Measurements from ENCODE around the gene KLHL3.
"Not testable (repeated sequence)": the region's sequence is repeated elsewhere in the genome, so short reads cannot be mapped to it uniquely, and the experiment has no call there.

KLHL3 gene

DNA sequence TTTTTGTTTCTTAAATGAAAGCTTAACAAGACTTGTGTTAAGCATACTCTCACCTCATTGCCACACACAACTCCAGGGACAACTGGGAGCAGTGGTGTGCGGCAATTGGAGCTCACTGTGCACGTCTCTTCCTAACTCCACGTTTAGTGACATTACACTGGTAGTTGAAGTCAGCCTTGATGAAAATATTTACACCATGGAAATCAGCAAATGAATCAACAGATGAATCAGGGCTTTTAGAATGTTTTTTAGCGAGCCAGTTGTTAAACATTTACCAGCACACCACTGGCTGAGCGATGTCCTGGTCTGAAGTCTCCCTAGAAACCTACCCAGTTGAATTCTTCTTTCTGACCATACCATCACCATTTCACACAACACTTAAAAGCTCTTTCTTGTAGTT, 67.3 kb downstream of the KLHL3 start:
- no peak for DNase-seq (ENCODE audit: low read depth, low spot score)

DNA sequence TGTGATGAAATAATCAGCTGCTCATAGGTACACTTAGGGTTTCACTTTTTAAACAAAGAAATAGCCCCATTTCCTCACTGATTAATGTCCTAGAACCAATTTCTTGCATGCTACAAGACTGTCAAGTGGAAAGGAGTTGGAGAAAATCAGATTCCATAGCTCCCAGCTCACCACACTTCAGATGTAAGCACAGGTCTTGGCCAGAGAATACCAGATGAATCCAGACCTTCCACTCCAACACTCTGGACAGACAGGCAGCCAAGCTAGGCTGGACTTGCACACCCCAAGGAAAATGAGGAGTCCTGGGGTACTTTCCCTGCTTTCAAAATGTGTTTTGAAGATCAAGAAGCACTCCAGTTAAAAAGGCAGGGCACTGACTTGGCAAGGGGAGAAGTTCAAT, 68.5 kb downstream of the KLHL3 start:
- no peak for DNase-seq (ENCODE audit: low read depth, low spot score)

- no peak for DNase-seq (ENCODE audit: low read depth, low spot score)
These were observed 69.0 kb downstream of the KLHL3 start for GRCh38 chr5:137666901-137667300.

DNA sequence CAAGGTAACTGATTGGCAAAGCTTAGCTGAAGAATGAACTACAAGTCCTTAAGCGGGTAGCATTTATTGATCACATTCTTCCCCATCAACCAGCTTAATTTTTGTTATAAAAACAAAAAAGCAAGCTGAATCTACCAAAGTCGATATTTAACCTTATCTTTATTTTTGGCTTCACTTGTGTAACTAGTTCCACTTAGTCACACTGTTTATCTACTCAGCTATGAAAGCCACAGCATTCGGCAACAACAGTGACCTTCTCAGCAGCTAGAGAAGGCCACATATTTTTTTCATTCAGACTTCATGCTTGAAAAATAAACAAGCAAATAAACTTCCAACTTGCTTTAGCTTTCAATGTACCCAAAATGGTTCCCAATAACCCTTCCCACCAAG, 69.4 kb downstream of the KLHL3 start:
- no peak for DNase-seq (ENCODE audit: low read depth, low spot score)

DNA sequence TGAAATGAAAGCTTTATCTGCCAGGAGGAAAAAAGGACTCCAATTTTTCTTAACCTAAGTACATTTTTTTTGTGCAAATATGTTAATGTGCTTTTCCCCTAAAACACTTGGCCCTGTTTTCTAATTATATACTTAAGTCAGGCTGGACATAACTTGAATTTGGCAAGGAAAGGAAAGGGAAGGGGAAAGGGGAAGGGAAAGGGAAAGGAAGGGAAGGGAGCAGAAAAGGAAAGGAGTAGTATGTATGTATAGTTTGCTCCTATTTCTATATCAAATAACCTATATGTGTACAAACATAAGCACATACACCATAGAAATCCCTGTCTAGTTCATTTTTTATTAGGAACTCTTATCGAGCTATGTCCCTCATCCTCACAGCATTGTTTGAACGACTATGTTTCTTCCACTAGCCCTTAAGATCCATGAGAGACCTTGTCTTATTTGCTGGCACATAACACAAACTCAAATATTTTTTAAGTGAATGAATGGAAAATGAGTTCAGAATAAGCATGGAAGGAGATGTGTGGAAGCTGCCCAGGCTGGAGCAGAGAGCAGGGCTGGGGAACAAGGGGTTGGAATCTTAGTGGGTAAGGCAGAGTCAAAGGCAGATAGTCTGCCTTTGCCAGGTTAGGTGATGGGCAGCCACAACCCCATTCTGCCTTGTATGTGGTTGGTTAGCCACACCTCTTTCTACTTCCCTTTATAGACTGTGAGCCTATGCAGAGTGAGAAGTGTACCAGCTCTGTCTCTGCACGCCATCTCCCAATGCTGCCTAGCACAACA, 70.0 kb downstream of the KLHL3 start:
- DNase-seq (ENCODE audit: low read depth, low spot score): no peak

- peak; percentile 79 for DNase-seq (ENCODE audit: low read depth, low spot score)
These were observed 75.5 kb downstream of the KLHL3 start for GRCh38 chr5:137660349-137660817.

DNA sequence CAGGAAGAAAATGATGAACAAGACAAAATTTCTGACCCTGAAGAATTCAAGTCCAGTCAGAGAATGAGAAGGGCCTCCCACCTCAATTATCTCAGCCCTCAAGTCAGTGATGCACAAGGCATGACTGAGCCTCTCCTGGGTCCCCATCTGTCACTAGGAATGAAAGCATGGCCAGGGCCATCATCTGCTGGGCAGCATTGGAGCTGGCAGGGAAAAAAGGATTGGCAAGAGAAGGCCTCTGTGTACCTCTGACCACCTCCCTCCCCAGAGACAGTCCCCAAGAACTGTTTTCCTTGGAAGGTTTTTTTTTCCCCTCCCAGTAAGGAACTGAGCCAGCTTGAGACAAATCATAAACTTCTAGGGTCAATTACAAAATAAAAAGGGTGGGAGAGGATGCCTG, 76.7 kb downstream of the KLHL3 start:
- DNase-seq (ENCODE audit: low read depth, low spot score): no peak

DNA sequence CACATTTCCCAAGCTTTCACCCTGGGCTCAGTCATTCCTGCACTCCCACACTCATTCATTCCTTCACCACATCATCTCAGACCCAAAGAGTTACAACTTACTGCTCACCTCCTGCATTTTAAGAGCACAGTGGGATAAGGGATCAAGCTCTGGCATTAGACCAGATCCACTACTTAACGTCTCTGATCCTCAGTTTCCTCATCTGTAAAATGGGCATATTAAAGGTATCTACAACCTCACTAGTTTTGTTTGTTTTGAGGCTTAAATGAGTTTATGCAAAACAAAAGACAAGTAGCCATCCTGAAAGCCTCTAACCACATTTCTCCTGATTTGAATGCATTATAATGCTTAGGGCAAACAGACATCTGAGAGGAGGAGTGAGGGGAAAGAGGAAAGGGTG, 77.6 kb downstream of the KLHL3 start:
- no peak for DNase-seq (ENCODE audit: low read depth, low spot score)

- DNase-seq (ENCODE audit: low read depth, low spot score): no peak
These were observed 78.8 kb downstream of the KLHL3 start for GRCh38 chr5:137657073-137657472.

DNA sequence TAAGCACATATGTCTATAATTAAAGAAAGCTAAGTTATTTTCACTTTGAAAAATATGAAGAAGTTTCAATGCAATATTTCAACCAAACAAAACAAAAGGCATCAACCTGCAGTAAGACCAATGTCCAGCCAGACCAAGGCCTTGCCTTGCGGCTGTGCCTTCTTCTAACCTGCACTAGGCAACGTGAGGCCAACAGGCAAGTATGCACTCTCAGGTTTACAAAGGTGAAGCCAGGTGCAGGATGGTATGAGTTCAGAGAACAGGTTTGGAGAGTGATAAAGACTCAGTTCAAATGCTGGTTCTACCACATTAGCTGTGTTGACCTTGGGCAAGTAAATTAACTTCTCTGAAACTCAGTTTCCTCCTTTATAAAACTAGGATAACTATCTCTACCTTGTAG, 79.3 kb downstream of the KLHL3 start:
- no peak for DNase-seq (ENCODE audit: low read depth, low spot score)

GRCh38 chr5:137651022-137651421, 84.9 kb downstream of the KLHL3 start:
- DNase-seq (ENCODE audit: low read depth, low spot score): no peak

DNA sequence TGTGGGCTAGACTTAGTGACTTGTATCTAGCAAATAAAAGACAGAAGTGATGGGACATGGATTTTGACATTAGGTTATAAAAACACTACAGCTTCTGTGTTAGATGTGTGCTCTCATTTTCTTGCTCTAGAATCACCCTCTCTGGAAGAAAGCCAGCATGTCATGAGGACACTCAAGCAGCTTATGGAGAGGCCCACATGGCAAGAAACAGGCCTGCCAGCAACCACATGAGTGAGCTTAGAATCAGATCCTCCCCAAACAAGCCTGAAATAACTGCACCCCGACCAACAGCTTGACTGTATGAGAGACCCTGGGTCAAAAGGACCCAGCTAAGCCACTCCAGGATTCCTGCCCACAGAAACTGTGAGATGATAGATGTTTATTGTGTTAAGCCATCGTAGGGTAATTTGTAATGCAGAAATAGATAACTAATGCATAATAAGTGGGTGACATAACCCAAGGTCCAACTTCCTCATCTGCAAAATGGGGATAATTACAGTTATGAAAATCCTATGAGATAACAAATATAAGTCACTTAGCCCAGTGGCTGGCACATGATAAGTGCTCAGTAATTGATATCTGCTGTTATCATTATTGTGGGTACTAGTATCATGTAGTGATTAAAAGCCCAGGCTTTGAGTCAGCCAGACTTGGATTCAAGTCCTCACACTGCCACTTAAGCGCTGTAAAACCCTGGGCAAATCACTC, 86.5 kb downstream of the KLHL3 start:
- no peak for DNase-seq (ENCODE audit: low read depth, low spot score)

GRCh38 chr5:137648361-137648760, 87.5 kb downstream of the KLHL3 start:
- no peak for DNase-seq (ENCODE audit: low read depth, low spot score)

GRCh38 chr5:137647401-137647800, 88.5 kb downstream of the KLHL3 start:
- no peak for DNase-seq (ENCODE audit: low read depth, low spot score)

DNA sequence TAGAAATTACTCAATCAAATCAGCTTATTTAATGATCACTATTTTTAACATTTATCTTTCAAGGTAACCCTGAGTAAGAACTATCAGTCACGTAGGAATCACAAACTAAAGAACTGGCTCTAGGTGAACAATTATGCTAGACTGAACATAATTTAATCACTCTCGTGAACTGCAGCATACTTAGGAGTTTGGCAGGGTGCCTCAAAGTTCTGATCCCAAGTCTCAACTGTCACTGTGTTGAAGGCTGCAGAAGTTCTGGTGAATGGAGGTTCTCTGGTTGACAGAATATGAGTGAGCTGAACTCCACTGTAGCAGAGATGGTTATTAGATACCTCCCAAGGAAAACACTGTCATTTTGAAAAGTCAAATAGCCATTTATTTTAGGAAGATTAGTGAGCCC, 89.1 kb downstream of the KLHL3 start:
- DNase-seq (ENCODE audit: low read depth, low spot score): no peak

DNA sequence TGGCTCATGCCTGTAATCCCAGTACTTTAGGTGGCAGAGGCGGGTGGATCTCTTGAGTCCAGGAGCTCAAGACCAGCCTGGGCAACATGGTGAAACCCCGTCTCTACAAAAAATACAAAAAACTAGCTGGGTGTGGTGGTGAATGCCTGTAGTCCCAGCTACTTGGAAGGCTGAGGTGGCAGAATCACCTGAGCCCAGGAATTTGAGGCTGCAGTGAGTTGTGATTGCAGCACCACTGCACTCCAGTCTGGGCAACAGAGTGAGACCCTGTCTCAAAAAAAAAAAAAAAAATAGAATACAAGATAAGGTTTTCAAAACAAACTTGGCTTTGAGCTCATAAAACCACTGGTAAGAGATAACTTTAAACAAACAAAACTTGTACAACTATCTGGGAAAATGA, 92.8 kb downstream of the KLHL3 start:
- not testable (repeated sequence) for DNase-seq (ENCODE audit: low read depth, low spot score)

DNA sequence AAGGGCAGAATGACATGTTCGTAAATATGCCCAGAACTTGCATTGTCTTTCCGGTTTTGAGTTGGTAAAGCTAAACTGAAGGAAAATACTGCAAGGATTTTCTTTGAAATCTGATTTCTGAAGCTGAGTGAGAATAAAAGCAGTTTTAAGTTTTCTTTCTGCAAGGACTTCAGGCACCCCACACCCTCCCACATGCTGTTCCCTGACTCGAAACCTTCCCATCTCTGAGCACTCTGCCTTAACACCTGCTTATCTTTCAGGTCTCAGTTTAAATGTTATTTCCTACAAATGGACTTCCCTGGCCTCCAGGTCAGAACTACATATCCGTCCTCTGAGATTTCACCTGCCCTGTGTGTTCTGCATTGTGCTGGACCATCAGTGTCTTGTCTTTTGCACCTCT, 93.8 kb downstream of the KLHL3 start:
- DNase-seq (ENCODE audit: low read depth, low spot score): no peak

- DNase-seq (ENCODE audit: low read depth, low spot score): no peak
These were observed 94.7 kb downstream of the KLHL3 start for GRCh38 chr5:137641148-137641547.

GRCh38 chr5:137639645-137640044, 96.2 kb downstream of the KLHL3 start:
- DNase-seq (ENCODE audit: low read depth, low spot score): no peak

GRCh38 chr5:137638841-137639240, 97.0 kb downstream of the KLHL3 start:
- DNase-seq (ENCODE audit: low read depth, low spot score): no peak

- DNase-seq (ENCODE audit: low read depth, low spot score): no peak
These were observed 98.8 kb downstream of the KLHL3 start for GRCh38 chr5:137636830-137637714.

GRCh38 chr5:137636099-137636498, 99.8 kb downstream of the KLHL3 start:
- DNase-seq (ENCODE audit: low read depth, low spot score): no peak

All from ELF-1 (cell line).